ENCODE measurements around the gene NPBWR2.

DNA sequence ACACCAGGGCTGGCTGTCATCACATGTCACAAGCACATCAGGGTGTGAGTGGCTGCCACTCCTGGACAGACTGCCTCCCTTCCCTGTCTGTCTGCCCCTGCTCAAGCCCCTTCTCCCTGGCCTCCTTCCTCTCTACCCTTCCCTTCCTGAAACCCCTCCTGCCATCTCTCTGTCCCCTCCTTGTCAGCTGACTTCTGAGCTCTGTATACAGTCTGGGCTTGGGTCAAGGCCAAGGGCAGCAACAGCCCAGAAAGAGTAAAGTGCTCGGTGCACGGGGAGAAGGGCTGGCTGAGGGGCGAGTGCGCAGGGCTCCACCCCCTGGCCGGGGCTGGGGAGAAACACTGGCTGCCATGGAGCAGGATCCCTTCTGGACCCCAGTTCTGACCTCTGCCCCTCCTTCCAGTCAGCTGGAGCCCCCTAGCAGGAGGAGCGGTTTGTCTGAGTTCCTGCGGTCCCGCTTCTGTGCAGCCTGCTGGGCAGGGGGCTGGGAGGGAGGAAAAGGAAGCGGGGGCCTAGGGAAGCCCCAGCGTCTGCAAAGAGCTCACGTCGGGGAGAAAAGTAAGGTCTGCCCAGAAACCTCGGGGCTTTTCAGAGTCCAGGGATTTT is 25.1 kb downstream of the NPBWR2 start:
- peak; percentile 48 for TF ChIP-seq EZH2 (IDR thresholded peaks at IDR 0.05)
- peak; percentile 34 for TF ChIP-seq EZH2phosphoT487 (IDR thresholded peaks at IDR 0.05)
